A549 treated with DMSO at 1 μM for 4 hours (cell line): ENCODE measurements around the gene PKP1. TPM values are rescaled to one million over a fixed set of nuclear protein-coding genes. Genes with fewer than 3 reads are reported as not detected.

Experiments used
- total RNA-seq: library from RNA; stranded (reverse); fragments of 200-300 nt; extraction: Qiagen RNA extraction; gene quantifications from 5 replicates; pipeline ENCODE4 v1.2.3, GENCODE V29; 2022; ENCODE audit warnings: low read depth

Gene PKP1
- total RNA-seq: 0.03 to 0.11 TPM in 2 of 5 replicates, not detected in the others

GRCh38 chr1:201282931-201283829 is at the start of gene PKP1:
Gene PKP1 (plus strand): TSS chr1:201283506. CDS start chr1:201283703, 197 bp downstream.

GRCh38 chr1:201377611-201378092 is 94.3 kb downstream of the PKP1 start, which contains the start of gene TNNT2:
Gene TNNT2 (minus strand): TSS chr1:201377680. CDS start chr1:201373254, 4,426 bp downstream.

Other genes with a start within 250 kb of the PKP1 start
- gene CACNA1S, start 171.1 kb upstream of the PKP1 start, total RNA-seq: 0.01 TPM in 1 of 5 replicates, not detected in the others
- 0.09 to 0.22 TPM (median 0.14 TPM) in 4 of 5 replicates, not detected in the other for gene ASCL5, start 156.3 kb upstream of the PKP1 start, total RNA-seq
- gene TMEM9, start 129.0 kb upstream of the PKP1 start, total RNA-seq: 84.6 to 87.4 TPM (median 85.0 TPM) in 5 replicates
- 0.85 to 1.5 TPM (median 1.1 TPM) in 5 replicates for gene IGFN1, start 92.7 kb upstream of the PKP1 start, total RNA-seq
- gene TNNT2, start 94.2 kb downstream of the PKP1 start, total RNA-seq: 0.13 to 0.34 TPM in 2 of 5 replicates, not detected in the others
- 0.55 to 1.1 TPM (median 0.66 TPM) in 5 replicates for gene LAD1, start 115.8 kb downstream of the PKP1 start, total RNA-seq
- gene TNNI1, start 138.2 kb downstream of the PKP1 start, total RNA-seq: 0.09 to 0.10 TPM in 2 of 5 replicates, not detected in the others
- 97.5 to 183 TPM (median 146 TPM) in 5 replicates for gene PHLDA3, start 185.7 kb downstream of the PKP1 start, total RNA-seq
- 453 to 628 TPM (median 468 TPM) in 5 replicates for gene CSRP1, start 223.6 kb downstream of the PKP1 start, total RNA-seq